SK-N-SH treated with all-trans-retinoic acid at 6 μM for 48 hours (cell line): Measurements from ENCODE around the gene VAV1.

ENCODE experiments used
- ATAC-seq: fragments of 200-7000 bp; cut with Tn5 transposase; 3 replicates; pipeline ENCODE4 v1.9.1; 2020; ENCODE audit warnings: mild to moderate bottlenecking, moderate library complexity
- BACH2 ChIP-seq: fragments of 250-450 bp; sonication (Bioruptor Pico); IDR thresholded peaks from 2 replicates; pipeline ENCODE4 v1.9.0; 2021; ENCODE audit warnings: mild to moderate bottlenecking, borderline replicate concordance
- CSDC2 ChIP-seq: fragments of 250-450 bp; sonication (Bioruptor Pico); IDR thresholded peaks from 2 replicates; pipeline ENCODE4 v1.5.0; 2020; ENCODE audit warnings: mild to moderate bottlenecking, moderate library complexity
- GLIS3 ChIP-seq: fragments of 250-450 bp; sonication (Bioruptor Pico); IDR thresholded peaks from 2 replicates; pipeline ENCODE4 v1.5.0; 2020; ENCODE audit warnings: mild to moderate bottlenecking, moderate library complexity
- OSR1 ChIP-seq: fragments of 250-450 bp; sonication (Bioruptor Pico); IDR thresholded peaks from 2 replicates; pipeline ENCODE4 v1.8.0; 2022; ENCODE audit warnings: moderate library complexity, mild to moderate bottlenecking, inconsistent platforms
- PPARA ChIP-seq: fragments of 250-450 bp; sonication (Bioruptor Pico); IDR thresholded peaks from 2 replicates; pipeline ENCODE4 v1.5.0; 2020; ENCODE audit warnings: mild to moderate bottlenecking, borderline replicate concordance
- SNAI2 ChIP-seq: fragments of 250-450 bp; sonication (Bioruptor Pico); IDR thresholded peaks from 2 replicates; pipeline ENCODE4 v1.5.0; 2020; ENCODE audit warnings: mild to moderate bottlenecking, moderate library complexity
- TCF4 ChIP-seq: fragments of 250-450 bp; sonication (Bioruptor Pico); IDR thresholded peaks from 2 replicates; pipeline ENCODE4 v1.8.0; 2021; ENCODE audit warnings: mild to moderate bottlenecking, moderate library complexity, borderline replicate concordance
- TOX ChIP-seq: fragments of 250-450 bp; sonication (Bioruptor Pico); IDR thresholded peaks from 2 replicates; pipeline ENCODE4 v1.8.0; 2021; ENCODE audit warnings: mild to moderate bottlenecking, moderate library complexity, borderline replicate concordance
- ZC3H10 ChIP-seq: fragments of 250-450 bp; sonication (Bioruptor Pico); IDR thresholded peaks from 2 replicates; pipeline ENCODE4 v1.5.1; 2021; ENCODE audit warnings: mild to moderate bottlenecking, moderate library complexity
- ZFP3 ChIP-seq: fragments of 250-450 bp; sonication (Bioruptor Pico); IDR thresholded peaks from 2 replicates; pipeline ENCODE4 v1.5.0; 2020; ENCODE audit warnings: mild to moderate bottlenecking, moderate library complexity
- ZFP30 ChIP-seq: fragments of 450-650 bp; formaldehyde crosslinking; IDR thresholded peaks from 2 replicates; pipeline ENCODE4 v1.5.0; 2022; ENCODE audit warnings: mild to moderate bottlenecking, moderate library complexity
- ZNF565 ChIP-seq: fragments of 450-650 bp; formaldehyde crosslinking; conservative IDR thresholded peaks from 2 replicates; pipeline ENCODE4 v1.5.0; 2020; ENCODE audit warnings: low read depth, mild to moderate bottlenecking, moderate library complexity
- ZNF8 ChIP-seq: fragments of 450-650 bp; formaldehyde crosslinking; IDR thresholded peaks from 2 replicates; pipeline ENCODE4 v1.5.0; 2020; ENCODE audit warnings: mild to moderate bottlenecking, moderate library complexity
- TF ChIP-seq, protein P1 (sequence below): fragments of 250-450 bp; sonication (Bioruptor Pico); IDR thresholded peaks from 2 replicates; pipeline ENCODE4 v1.8.0; 2020; ENCODE audit warnings: mild to moderate bottlenecking, moderate library complexity, borderline replicate concordance
- TF ChIP-seq, protein P2 (sequence below): fragments of 250-450 bp; sonication (Bioruptor Pico); IDR thresholded peaks from 2 replicates; pipeline ENCODE4 v1.8.0; 2021; ENCODE audit warnings: low read depth, mild to moderate bottlenecking, moderate library complexity, borderline replicate concordance
- TF ChIP-seq, protein P3 (sequence below): fragments of 250-450 bp; sonication (Bioruptor Pico); IDR thresholded peaks from 2 replicates; pipeline ENCODE4 v1.5.0; 2020; ENCODE audit warnings: mild to moderate bottlenecking, moderate library complexity
- TF ChIP-seq, protein P4 (sequence below): fragments of 250-450 bp; sonication (Bioruptor Pico); IDR thresholded peaks from 2 replicates; pipeline ENCODE4 v1.5.1; 2021; ENCODE audit warnings: mild to moderate bottlenecking, moderate library complexity
- TF ChIP-seq, protein P5 (sequence below): fragments of 250-450 bp; sonication (Bioruptor Pico); IDR thresholded peaks from 2 replicates; pipeline ENCODE4 v1.5.1; 2020; ENCODE audit warnings: low read depth, mild to moderate bottlenecking, moderate library complexity

Gene VAV1

DNA sequence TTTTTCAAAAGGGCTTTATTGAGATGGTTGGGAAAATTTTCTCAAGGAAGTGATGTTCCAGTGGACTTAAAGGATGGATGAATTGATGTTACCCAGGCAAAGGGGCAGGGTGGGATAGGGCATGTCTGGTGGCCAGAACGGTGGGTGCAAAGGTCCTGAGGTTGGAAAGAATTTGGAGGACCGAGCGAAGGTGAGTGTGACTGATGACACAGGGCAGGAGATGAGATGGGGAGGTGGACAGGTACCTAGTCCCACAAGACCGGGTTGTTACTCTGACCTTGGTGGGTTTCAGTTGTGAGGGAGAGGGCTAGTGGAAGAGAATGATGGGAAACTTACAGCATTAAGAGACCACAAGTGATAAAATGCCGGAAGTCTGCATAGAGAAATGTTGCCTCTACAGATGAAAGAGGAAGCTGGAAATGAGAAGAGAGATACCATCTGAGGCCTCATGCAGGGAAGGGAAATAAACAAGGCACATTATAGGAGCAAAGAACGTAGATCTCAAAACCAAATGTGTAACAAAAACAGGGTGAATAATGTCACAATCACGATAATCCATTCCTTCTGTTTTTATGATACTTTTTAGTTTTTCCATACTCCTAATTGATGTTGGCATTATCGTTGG is 119.4 kb downstream of the VAV1 start (continued):
- no peak for TF ChIP-seq ZNF8
- no peak for TF ChIP-seq BACH2 (CRISPR knock-in tag)
- no peak for TF ChIP-seq TOX (CRISPR knock-in tag)
- TF ChIP-seq ZFP3 (CRISPR knock-in tag), result no peak
- TF ChIP-seq, protein P1, sequence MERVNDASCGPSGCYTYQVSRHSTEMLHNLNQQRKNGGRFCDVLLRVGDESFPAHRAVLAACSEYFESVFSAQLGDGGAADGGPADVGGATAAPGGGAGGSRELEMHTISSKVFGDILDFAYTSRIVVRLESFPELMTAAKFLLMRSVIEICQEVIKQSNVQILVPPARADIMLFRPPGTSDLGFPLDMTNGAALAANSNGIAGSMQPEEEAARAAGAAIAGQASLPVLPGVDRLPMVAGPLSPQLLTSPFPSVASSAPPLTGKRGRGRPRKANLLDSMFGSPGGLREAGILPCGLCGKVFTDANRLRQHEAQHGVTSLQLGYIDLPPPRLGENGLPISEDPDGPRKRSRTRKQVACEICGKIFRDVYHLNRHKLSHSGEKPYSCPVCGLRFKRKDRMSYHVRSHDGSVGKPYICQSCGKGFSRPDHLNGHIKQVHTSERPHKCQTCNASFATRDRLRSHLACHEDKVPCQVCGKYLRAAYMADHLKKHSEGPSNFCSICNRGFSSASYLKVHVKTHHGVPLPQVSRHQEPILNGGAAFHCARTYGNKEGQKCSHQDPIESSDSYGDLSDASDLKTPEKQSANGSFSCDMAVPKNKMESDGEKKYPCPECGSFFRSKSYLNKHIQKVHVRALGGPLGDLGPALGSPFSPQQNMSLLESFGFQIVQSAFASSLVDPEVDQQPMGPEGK (CRISPR knock-in tag), result no peak

DNA sequence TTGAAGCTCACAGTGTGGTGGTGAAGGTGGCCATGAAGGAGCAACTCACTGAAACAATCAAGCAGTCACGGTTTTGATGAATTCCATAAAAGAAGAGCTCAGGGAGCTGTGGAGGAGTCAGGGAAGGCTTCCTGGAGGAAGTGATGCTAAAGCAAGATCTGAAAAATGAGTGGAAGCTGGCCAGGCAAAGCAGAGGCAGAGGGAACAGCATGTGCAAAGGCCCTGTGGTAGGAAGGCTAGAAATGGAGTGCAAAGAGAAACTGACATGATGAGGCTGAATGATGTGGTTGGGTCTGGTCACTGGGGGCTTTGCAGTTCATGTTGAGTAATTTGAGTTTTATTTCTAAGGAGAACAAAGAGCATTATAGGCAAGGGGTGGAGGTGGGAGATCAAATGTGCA is 121.8 kb downstream of the VAV1 start:
- no peak for TF ChIP-seq TCF4
- TF ChIP-seq, protein P1 (CRISPR knock-in tag), result no peak
- TF ChIP-seq TOX (CRISPR knock-in tag), result no peak
- TF ChIP-seq BACH2 (CRISPR knock-in tag), result no peak
- TF ChIP-seq ZFP3 (CRISPR knock-in tag), result no peak
- TF ChIP-seq, protein P2, sequence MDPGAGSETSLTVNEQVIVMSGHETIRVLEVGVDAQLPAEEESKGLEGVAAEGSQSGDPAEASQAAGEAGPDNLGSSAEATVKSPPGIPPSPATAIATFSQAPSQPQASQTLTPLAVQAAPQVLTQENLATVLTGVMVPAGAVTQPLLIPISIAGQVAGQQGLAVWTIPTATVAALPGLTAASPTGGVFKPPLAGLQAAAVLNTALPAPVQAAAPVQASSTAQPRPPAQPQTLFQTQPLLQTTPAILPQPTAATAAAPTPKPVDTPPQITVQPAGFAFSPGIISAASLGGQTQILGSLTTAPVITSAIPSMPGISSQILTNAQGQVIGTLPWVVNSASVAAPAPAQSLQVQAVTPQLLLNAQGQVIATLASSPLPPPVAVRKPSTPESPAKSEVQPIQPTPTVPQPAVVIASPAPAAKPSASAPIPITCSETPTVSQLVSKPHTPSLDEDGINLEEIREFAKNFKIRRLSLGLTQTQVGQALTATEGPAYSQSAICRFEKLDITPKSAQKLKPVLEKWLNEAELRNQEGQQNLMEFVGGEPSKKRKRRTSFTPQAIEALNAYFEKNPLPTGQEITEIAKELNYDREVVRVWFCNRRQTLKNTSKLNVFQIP, result no peak
- TF ChIP-seq SNAI2 (CRISPR knock-in tag), result no peak
- TF ChIP-seq ZNF565 (CRISPR knock-in tag), result no peak
- TF ChIP-seq ZFP30 (CRISPR knock-in tag), result no peak
- TF ChIP-seq ZNF8, result no peak
- TF ChIP-seq, protein P3, sequence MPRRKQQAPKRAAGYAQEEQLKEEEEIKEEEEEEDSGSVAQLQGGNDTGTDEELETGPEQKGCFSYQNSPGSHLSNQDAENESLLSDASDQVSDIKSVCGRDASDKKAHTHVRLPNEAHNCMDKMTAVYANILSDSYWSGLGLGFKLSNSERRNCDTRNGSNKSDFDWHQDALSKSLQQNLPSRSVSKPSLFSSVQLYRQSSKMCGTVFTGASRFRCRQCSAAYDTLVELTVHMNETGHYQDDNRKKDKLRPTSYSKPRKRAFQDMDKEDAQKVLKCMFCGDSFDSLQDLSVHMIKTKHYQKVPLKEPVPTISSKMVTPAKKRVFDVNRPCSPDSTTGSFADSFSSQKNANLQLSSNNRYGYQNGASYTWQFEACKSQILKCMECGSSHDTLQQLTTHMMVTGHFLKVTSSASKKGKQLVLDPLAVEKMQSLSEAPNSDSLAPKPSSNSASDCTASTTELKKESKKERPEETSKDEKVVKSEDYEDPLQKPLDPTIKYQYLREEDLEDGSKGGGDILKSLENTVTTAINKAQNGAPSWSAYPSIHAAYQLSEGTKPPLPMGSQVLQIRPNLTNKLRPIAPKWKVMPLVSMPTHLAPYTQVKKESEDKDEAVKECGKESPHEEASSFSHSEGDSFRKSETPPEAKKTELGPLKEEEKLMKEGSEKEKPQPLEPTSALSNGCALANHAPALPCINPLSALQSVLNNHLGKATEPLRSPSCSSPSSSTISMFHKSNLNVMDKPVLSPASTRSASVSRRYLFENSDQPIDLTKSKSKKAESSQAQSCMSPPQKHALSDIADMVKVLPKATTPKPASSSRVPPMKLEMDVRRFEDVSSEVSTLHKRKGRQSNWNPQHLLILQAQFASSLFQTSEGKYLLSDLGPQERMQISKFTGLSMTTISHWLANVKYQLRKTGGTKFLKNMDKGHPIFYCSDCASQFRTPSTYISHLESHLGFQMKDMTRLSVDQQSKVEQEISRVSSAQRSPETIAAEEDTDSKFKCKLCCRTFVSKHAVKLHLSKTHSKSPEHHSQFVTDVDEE, result no peak
- ATAC-seq, result no peak

DNA sequence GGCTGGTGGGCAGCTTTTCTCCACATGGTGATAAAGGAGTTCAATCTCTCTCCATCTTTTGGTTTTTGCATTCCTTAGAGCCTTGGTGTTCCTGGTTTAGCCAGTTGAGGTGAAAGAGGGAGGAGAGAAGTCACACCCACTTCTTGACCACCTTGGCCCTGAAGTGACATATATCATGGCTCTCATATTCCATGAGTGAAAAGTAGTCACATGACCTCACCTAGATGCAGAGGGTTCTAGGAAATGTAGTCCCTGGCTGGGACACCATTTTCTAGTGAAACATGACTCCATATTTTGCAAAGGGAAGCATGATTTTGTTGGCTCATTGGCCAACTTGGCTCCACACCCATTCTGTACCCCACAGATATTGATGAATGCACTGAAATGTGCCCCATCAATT is 130.9 kb downstream of the VAV1 start:
- no peak for ATAC-seq
- TF ChIP-seq OSR1 (CRISPR knock-in tag) (no peak), CSDC2 (CRISPR knock-in tag) (no peak), ZFP30 (CRISPR knock-in tag) (no peak), ZC3H10 (CRISPR knock-in tag) (no peak), GLIS3 (CRISPR knock-in tag) (no peak), SNAI2 (CRISPR knock-in tag) (no peak), PPARA (CRISPR knock-in tag) (no peak)
- TF ChIP-seq, protein P1 (CRISPR knock-in tag), result no peak
- TF ChIP-seq, protein P3, result no peak
- TF ChIP-seq, protein P4, sequence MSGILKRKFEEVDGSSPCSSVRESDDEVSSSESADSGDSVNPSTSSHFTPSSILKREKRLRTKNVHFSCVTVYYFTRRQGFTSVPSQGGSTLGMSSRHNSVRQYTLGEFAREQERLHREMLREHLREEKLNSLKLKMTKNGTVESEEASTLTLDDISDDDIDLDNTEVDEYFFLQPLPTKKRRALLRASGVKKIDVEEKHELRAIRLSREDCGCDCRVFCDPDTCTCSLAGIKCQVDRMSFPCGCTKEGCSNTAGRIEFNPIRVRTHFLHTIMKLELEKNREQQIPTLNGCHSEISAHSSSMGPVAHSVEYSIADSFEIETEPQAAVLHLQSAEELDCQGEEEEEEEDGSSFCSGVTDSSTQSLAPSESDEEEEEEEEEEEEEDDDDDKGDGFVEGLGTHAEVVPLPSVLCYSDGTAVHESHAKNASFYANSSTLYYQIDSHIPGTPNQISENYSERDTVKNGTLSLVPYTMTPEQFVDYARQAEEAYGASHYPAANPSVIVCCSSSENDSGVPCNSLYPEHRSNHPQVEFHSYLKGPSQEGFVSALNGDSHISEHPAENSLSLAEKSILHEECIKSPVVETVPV (CRISPR knock-in tag), result no peak
- TF ChIP-seq, protein P5, sequence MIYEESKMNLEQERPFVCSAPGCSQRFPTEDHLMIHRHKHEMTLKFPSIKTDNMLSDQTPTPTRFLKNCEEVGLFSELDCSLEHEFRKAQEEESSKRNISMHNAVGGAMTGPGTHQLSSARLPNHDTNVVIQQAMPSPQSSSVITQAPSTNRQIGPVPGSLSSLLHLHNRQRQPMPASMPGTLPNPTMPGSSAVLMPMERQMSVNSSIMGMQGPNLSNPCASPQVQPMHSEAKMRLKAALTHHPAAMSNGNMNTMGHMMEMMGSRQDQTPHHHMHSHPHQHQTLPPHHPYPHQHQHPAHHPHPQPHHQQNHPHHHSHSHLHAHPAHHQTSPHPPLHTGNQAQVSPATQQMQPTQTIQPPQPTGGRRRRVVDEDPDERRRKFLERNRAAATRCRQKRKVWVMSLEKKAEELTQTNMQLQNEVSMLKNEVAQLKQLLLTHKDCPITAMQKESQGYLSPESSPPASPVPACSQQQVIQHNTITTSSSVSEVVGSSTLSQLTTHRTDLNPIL (CRISPR knock-in tag), result no peak
